Loucy (cell line): ENCODE data around the gene SFXN5.

Source experiments
- CTCF ChIP-seq: fragments of 200-600 bp; sonication (generic); conservative IDR thresholded peaks from 2 replicates; pipeline ENCODE4 v1.5.1; 2014; ENCODE audit warnings: mild to moderate bottlenecking, antibody characterized with exemption, low read length
- EZH2phosphoT487 ChIP-seq: fragments of 200-600 bp; IDR thresholded peaks from 2 replicates; pipeline ENCODE4 v1.6.1; 2018; ENCODE audit warnings: antibody characterized with exemption, mild to moderate bottlenecking, moderate library complexity, borderline replicate concordance

GRCh38 chr2:73020657-73021370, 50.7 kb downstream of the SFXN5 start:
- no peak for TF ChIP-seq CTCF
- no peak for TF ChIP-seq EZH2phosphoT487
